Astrocyte (in vitro differentiated cells and primary cell): Measurements from ENCODE around the gene RPS6KB2. TPM values are rescaled to one million over a fixed set of nuclear protein-coding genes. Genes with fewer than 3 reads are reported as not detected.

Experiments used
- DNase-seq: peaks from one replicate; pipeline ENCODE4 v3.0.0-alpha.2; 2010; ENCODE audit warnings: low read depth
- FAIRE-seq: peaks from 2 replicates; lab custom pipeline; 2011; peaks lifted over from hg19 to GRCh38; lab: Jason Lieb, UNC
- H2AFZ ChIP-seq: 2 replicates; pipeline ENCODE4 v1.6.0; 2012; ENCODE audit warnings: low read depth, low read length, inconsistent platforms
- H3K27ac ChIP-seq: 2 replicates; pipeline ENCODE4 v1.5.1; 2011; ENCODE audit warnings: low read depth, low read length, inconsistent platforms
- H3K27me3 ChIP-seq: 2 replicates; pipeline ENCODE4 v1.6.0; 2011; ENCODE audit warnings: low read length, inconsistent platforms; ENCODE audit not compliant: insufficient read depth
- H3K36me3 ChIP-seq: 2 replicates; pipeline ENCODE4 v1.5.1; 2011; ENCODE audit warnings: low read length, inconsistent platforms; ENCODE audit not compliant: insufficient read depth
- H3K4me1 ChIP-seq: 2 replicates; pipeline ENCODE4 v1.5.1; 2011; ENCODE audit warnings: low read length, inconsistent platforms; ENCODE audit not compliant: insufficient read depth
- H3K4me2 ChIP-seq: 2 replicates; pipeline ENCODE4 v1.6.0; 2012; ENCODE audit warnings: low read length, inconsistent platforms
- H3K4me3 ChIP-seq: 2 replicates; pipeline ENCODE4 v1.5.1; 2011; ENCODE audit warnings: low read depth, mild to moderate bottlenecking, low read length, inconsistent platforms; ENCODE audit not compliant: insufficient read depth
- H3K79me2 ChIP-seq: 2 replicates; pipeline ENCODE4 v1.6.0; 2012; ENCODE audit warnings: mild to moderate bottlenecking, low read length, inconsistent platforms; ENCODE audit not compliant: insufficient read depth
- H3K9ac ChIP-seq: 2 replicates; pipeline ENCODE4 v1.6.0; 2012; ENCODE audit warnings: mild to moderate bottlenecking, low read length, inconsistent platforms
- H3K9me3 ChIP-seq: 2 replicates; pipeline ENCODE4 v1.5.1; 2012; ENCODE audit warnings: low read depth, mild to moderate bottlenecking, low read length, inconsistent platforms; ENCODE audit not compliant: insufficient read depth
- H4K20me1 ChIP-seq: 2 replicates; pipeline ENCODE4 v1.6.0; 2012; ENCODE audit warnings: low read length, inconsistent platforms; ENCODE audit not compliant: insufficient read depth
- H3K27ac Mint-ChIP-seq: one replicate; pipeline ENCODE4 v1.8.0; 2021; ENCODE audit warnings: mild to moderate bottlenecking, mixed read lengths; ENCODE audit not compliant: unreplicated experiment
- H3K27me3 Mint-ChIP-seq: one replicate; pipeline ENCODE4 v1.8.0; 2021; ENCODE audit warnings: low read depth, mixed read lengths; ENCODE audit not compliant: unreplicated experiment
- H3K36me3 Mint-ChIP-seq: one replicate; pipeline ENCODE4 v1.8.0; 2021; ENCODE audit warnings: low read depth, mixed read lengths; ENCODE audit not compliant: unreplicated experiment
- H3K4me1 Mint-ChIP-seq: one replicate; pipeline ENCODE4 v1.8.0; 2021; ENCODE audit warnings: low read depth, mixed read lengths; ENCODE audit not compliant: unreplicated experiment
- H3K4me3 Mint-ChIP-seq: one replicate; pipeline ENCODE4 v1.8.0; 2021; ENCODE audit warnings: mild to moderate bottlenecking, moderate library complexity, mixed read lengths; ENCODE audit not compliant: unreplicated experiment
- H3K9me3 Mint-ChIP-seq: one replicate; pipeline ENCODE4 v1.8.0; 2021; ENCODE audit warnings: mild to moderate bottlenecking, mixed read lengths; ENCODE audit not compliant: unreplicated experiment
- CTCF ChIP-seq: IDR thresholded peaks from 2 replicates; pipeline ENCODE4 v1.5.1; 2011; ENCODE audit warnings: low read depth, mild to moderate bottlenecking, inconsistent platforms, low read length, moderate library complexity; ENCODE audit not compliant: insufficient read depth
- EZH2 ChIP-seq: IDR thresholded peaks from 2 replicates; pipeline ENCODE4 v1.6.1; 2012; ENCODE audit warnings: mild to moderate bottlenecking, low read length, inconsistent platforms; ENCODE audit not compliant: insufficient read depth
- total RNA-seq: library from RNA; stranded (reverse); gene quantifications from 2 replicates; pipeline ENCODE4 v1.2.1, GENCODE V29; 2021

The RPS6KB2 gene
- total RNA-seq, 1 donor from 2014 or later, result 52.9 TPM

GRCh38 chr11:67396259-67396581 lies 32.1 kb upstream of the RPS6KB2 start:
- Histone ChIP-seq H3K79me2 (peaks cover 48% of the 10 kb centered on the region), H2AFZ (no peak overlapping the region), H4K20me1 (peaks cover 36% of the 10 kb centered on the region), H3K27ac (no peak overlapping the region), H3K4me1 (peaks cover 20% of the 10 kb centered on the region), H3K4me3 (no peak overlapping the region), H3K27me3 (no peaks in the 10 kb centered on the region), H3K4me2 (no peak overlapping the region), H3K36me3 (peaks cover 2% of the 10 kb centered on the region), H3K9me3 (no peaks in the 10 kb centered on the region), H3K9ac (no peak overlapping the region)
- Mint-ChIP-seq H3K4me1 (peaks cover 14% of the 10 kb centered on the region), H3K27me3 (no peaks in the 10 kb centered on the region), H3K4me3 (no peak overlapping the region), H3K27ac (no peak overlapping the region), H3K9me3 (no peaks in the 10 kb centered on the region), H3K36me3 (peaks cover 22% of the 10 kb centered on the region)
- TF ChIP-seq CTCF, result no peak
- no peak for TF ChIP-seq EZH2
- no peak for DNase-seq
- FAIRE-seq, result no peak

- no peaks in the 10 kb centered on the region for H3K9me3 ChIP-seq
- peaks cover 2% of the 10 kb centered on the region for H3K36me3 ChIP-seq
- H3K4me1 Mint-ChIP-seq, result peaks cover 14% of the 10 kb centered on the region
- H3K79me2 ChIP-seq, result peaks cover 46% of the 10 kb centered on the region
- no peaks in the 10 kb centered on the region for H3K9me3 Mint-ChIP-seq
- H4K20me1 ChIP-seq, result peaks cover 37% of the 10 kb centered on the region
- peaks cover 19% of the 10 kb centered on the region for H3K4me1 ChIP-seq
- peak overlapping the region; percentile 80 for H3K27ac Mint-ChIP-seq
- FAIRE-seq (no peak), DNase-seq (no peak)
- H3K9ac ChIP-seq, result no peak overlapping the region
- no peak overlapping the region for H3K4me2 ChIP-seq
- H3K36me3 Mint-ChIP-seq, result peaks cover 22% of the 10 kb centered on the region
- no peaks in the 10 kb centered on the region for H3K27me3 ChIP-seq
- no peak overlapping the region for H3K4me3 ChIP-seq
- H3K4me3 Mint-ChIP-seq, result peak overlapping the region; percentile 54
- H3K27ac ChIP-seq, result no peak overlapping the region
- no peaks in the 10 kb centered on the region for H3K27me3 Mint-ChIP-seq
- no peak overlapping the region for H2AFZ ChIP-seq
- no peak for TF ChIP-seq EZH2
- TF ChIP-seq CTCF, result no peak
Measured at GRCh38 chr11:67396587-67397389, 31.5 kb upstream of the RPS6KB2 start.

DNA sequence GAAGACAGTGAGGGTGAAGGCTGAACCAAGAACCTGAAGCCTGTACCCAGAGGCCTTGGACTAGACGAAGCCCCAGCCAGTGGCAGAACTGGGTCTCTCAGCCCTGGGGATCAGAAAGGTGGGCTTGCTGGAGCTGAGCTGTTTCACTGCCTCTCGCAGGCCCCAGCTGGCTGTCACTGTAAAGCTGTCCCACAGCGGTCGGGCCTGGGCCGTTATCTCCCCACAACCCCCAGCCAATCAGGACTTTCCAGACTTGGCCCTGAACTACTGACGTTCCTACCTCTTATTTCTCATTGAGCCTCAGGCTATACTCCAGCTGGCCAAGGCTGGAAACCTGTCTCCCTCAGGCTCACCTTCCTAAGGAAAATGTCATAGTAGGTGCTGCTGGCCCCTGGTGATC lies 30.8 kb upstream of the RPS6KB2 start:
- H4K20me1 ChIP-seq, result peaks cover 34% of the 10 kb centered on the region
- H3K4me2 ChIP-seq, result no peak overlapping the region
- no peak overlapping the region for H2AFZ ChIP-seq
- Mint-ChIP-seq H3K36me3 (peaks cover 22% of the 10 kb centered on the region), H3K27ac (no peak overlapping the region), H3K4me1 (peaks cover 14% of the 10 kb centered on the region), H3K4me3 (peak overlapping the region; percentile 62), H3K9me3 (no peaks in the 10 kb centered on the region), H3K27me3 (no peaks in the 10 kb centered on the region)
- peaks cover 2% of the 10 kb centered on the region for H3K36me3 ChIP-seq
- peaks cover 20% of the 10 kb centered on the region for H3K4me1 ChIP-seq
- no peak for DNase-seq
- TF ChIP-seq EZH2, result no peak
- no peak for TF ChIP-seq CTCF
- no peak overlapping the region for H3K4me3 ChIP-seq
- H3K27ac ChIP-seq, result no peak overlapping the region
- H3K9me3 ChIP-seq, result no peaks in the 10 kb centered on the region
- peaks cover 43% of the 10 kb centered on the region for H3K79me2 ChIP-seq
- no peak for FAIRE-seq
- H3K9ac ChIP-seq, result no peak overlapping the region
- no peaks in the 10 kb centered on the region for H3K27me3 ChIP-seq
